GM12878 (cell line): ENCODE data around the gene LMF2. TPM values are rescaled to one million over a fixed set of nuclear protein-coding genes. Genes with fewer than 3 reads are reported as not detected.

ENCODE experiments used
- ATAC-seq: fragments of 200-7000 bp; cut with Tn5 transposase; 3 replicates; pipeline ENCODE4 v1.9.1; 2020; ENCODE audit warnings: mild to moderate bottlenecking, moderate library complexity
- BruUV-seq: library from RNA; stranded (reverse); fragments of 400-500 nt; replicated peaks from 2 replicates; lab custom pipeline; 2021; lab: Mats Ljungman, UMichigan
- CTCF ChIA-PET: fragments of 300-600 bp; sonication (Branson Sonifier 250); formaldehyde crosslinking; extraction: SDS; loops from one replicate; lab custom pipeline; 2021; ENCODE audit warnings: inconsistent platforms; lab: Yijun Ruan, JAX
- POLR2A ChIA-PET: fragments of 350-600 bp; formaldehyde crosslinking; extraction: SDS; loops from one replicate; lab custom pipeline; 2021; ENCODE audit warnings: inconsistent platforms; lab: Charles Lee
- RAD21 ChIA-PET: fragments of 300-600 bp; sonication (Branson Sonifier 250); formaldehyde crosslinking; loops from one replicate; lab custom pipeline; 2023; ENCODE audit warnings: antibody characterized with exemption; ENCODE audit not compliant: unreplicated experiment; lab: Charles Lee
- SMC1A ChIA-PET: fragments of 300-600 bp; sonication (Branson Sonifier 250); formaldehyde crosslinking; loops from one replicate; lab custom pipeline; 2023; ENCODE audit not compliant: unreplicated experiment, uncharacterized antibody; lab: Charles Lee
- DNase-seq: peaks from one replicate; pipeline ENCODE4 v3.0.0-alpha.2; 2011; ENCODE audit warnings: low read depth, low spot score
- FAIRE-seq: peaks from 3 replicates; lab custom pipeline; 2011; peaks lifted over from hg19 to GRCh38; lab: Jason Lieb, UNC
- H2AFZ ChIP-seq: 2 replicates; pipeline ENCODE4 v1.6.0; 2011; ENCODE audit warnings: low read depth, low read length, control low read depth; ENCODE audit not compliant: control insufficient read depth
- H3K27ac ChIP-seq: 2 replicates; pipeline ENCODE4 v1.5.1; 2011; ENCODE audit warnings: control low read depth; ENCODE audit not compliant: control insufficient read depth, insufficient read depth
- H3K27me3 ChIP-seq, 2 experiments: replicated peaks in 1 of 2; 2 replicates each; pipeline versions ENCODE4 v1.6.0 to v1.6.1; 2011; ENCODE audit warnings: low read length in 1 of 2; ENCODE audit not compliant: control insufficient read depth in 2 of 2, insufficient read depth in 2 of 2
- H3K36me3 ChIP-seq, 2 experiments: 2 replicates each; pipeline ENCODE4 v1.5.1; 2011; ENCODE audit warnings: low read length in 1 of 2; ENCODE audit not compliant: control insufficient read depth in 2 of 2, insufficient read depth in 2 of 2
- H3K4me1 ChIP-seq: 2 replicates; pipeline ENCODE4 v1.6.1; 2011; ENCODE audit warnings: mild to moderate bottlenecking, low read length, moderate library complexity, mixed read lengths; ENCODE audit not compliant: control insufficient read depth, insufficient read depth
- H3K4me2 ChIP-seq: 2 replicates; pipeline ENCODE4 v1.6.0; 2011; ENCODE audit warnings: control low read depth; ENCODE audit not compliant: control insufficient read depth, insufficient read depth
- H3K4me3 ChIP-seq: fragments of 200-600 bp; sonication (generic); 2 replicates; pipeline ENCODE4 v1.5.1; 2016
- H3K79me2 ChIP-seq: 2 replicates; pipeline ENCODE4 v1.6.0; 2011; ENCODE audit warnings: low read length; ENCODE audit not compliant: control insufficient read depth, insufficient read depth
- H3K9ac ChIP-seq: 2 replicates; pipeline ENCODE4 v1.8.0; 2011; ENCODE audit warnings: low read length, control low read depth, mixed read lengths; ENCODE audit not compliant: control insufficient read depth, insufficient read depth
- H3K9me3 ChIP-seq: replicated peaks from 3 replicates; pipeline ENCODE4 v1.5.1; 2011; ENCODE audit warnings: mild to moderate bottlenecking, low read length; ENCODE audit not compliant: control insufficient read depth, insufficient read depth
- H4K20me1 ChIP-seq: 2 replicates; pipeline ENCODE4 v1.6.0; 2011; ENCODE audit not compliant: control insufficient read depth, insufficient read depth
- ATF2 ChIP-seq: IDR thresholded peaks from 2 replicates; pipeline ENCODE4 v1.6.1; 2012; ENCODE audit warnings: low read length, inconsistent platforms
- SIN3A ChIP-seq: IDR thresholded peaks from 2 replicates; pipeline ENCODE4 v1.6.1; 2012; ENCODE audit warnings: low read depth, low read length, improper control_type of control experiment
- SUZ12 ChIP-seq: fragments of 200-600 bp; sonication (generic); IDR thresholded peaks from one replicate; pipeline ENCODE4 v1.6.1; 2018; ENCODE audit warnings: antibody characterized with exemption, mild to moderate bottlenecking; ENCODE audit not compliant: unreplicated experiment
- ZBTB33 ChIP-seq: fragments of 450-650 bp; IDR thresholded peaks from 2 replicates; pipeline ENCODE4 v1.6.1; 2017; ENCODE audit warnings: mild to moderate bottlenecking
- WGBS: methylation state at CpG from one replicate; pipeline ENCODE4 v1.1.6; 2016; ENCODE audit warnings: low lambda C conversion rate; ENCODE audit not compliant: insufficient replicate concordance, insufficient coverage; ENCODE audit errors: missing lambda C conversion rate; 5-methylcytosine and 5-hydroxymethylcytosine counted together
- in situ Hi-C: fragments of 300-500 bp; cut with MboI; formaldehyde crosslinking; loops from 9 replicates; pipeline ENCODE4 v1.14.3; 2018; ENCODE audit warnings: mixed read lengths
- intact Hi-C: fragments of 100-400 bp; cut with micrococcal nuclease; formaldehyde crosslinking; loops from one replicate; pipeline ENCODE4 v1.14.2; 2022; ENCODE audit not compliant: unreplicated experiment
- polyA plus RNA-seq, 11 experiments: library from polyadenylated mRNA; depleted of rRNA in 4 of 11; unstranded in 6 of 11; stranded (reverse) in 5 of 11; fragments of >200 nt; fragmentation: Nextera tagmentation in 4 of 11; fragmentation: Illumina TruSeq in 1 of 11; extraction: Ambion mirVana in 4 of 11; extraction: Trizol in 1 of 11; gene quantifications; 1 replicate in 1 of 11; 2 replicates in 10 of 11; pipeline versions ENCODE4 v1.2.1 to v1.2.3, GENCODE V29; 2011 to 2016; ENCODE audit warnings: inconsistent platforms in 2 of 11, missing spikeins in 2 of 11, low read depth in 1 of 11
- total RNA-seq, 4 experiments: library from RNA; depleted of rRNA in 3 of 4; stranded (reverse); fragments of >200 nt in 3 of 4; fragmentation: Illumina TruSeq in 1 of 4; extraction: Trizol in 1 of 4; gene quantifications; 2 replicates each; pipeline versions ENCODE4 v1.2.1 to v1.2.3, GENCODE V29; 2013 to 2021

Gene LMF2
- total and polyA plus RNA-seq, 10 of the 15 experiments (the other 5 are each of a cell fraction or from before 2014, with no cell fraction given) = 0.08 to 57.5 (median 21.2) TPM

GRCh38 chr22:50481440-50482106, 25.9 kb downstream of the LMF2 start, which contains the start of gene ADM2 (continued):
- TF ChIP-seq ATF2 = no peak
- TF ChIP-seq SIN3A = no peak

GRCh38 chr22:50481045-50481439, 26.5 kb downstream of the LMF2 start:
- H3K9ac ChIP-seq = no peak overlapping the region
- no peak for TF ChIP-seq ZBTB33
- peak; percentile 24 for TF ChIP-seq SUZ12
- H3K27me3 ChIP-seq = peaks cover 0 to 3% of the 10 kb centered on the region in 2 experiments; a peak in 2 of 4 replicates
- no peaks in the 10 kb centered on the region for H4K20me1 ChIP-seq
- no peaks in the 10 kb centered on the region for H3K79me2 ChIP-seq
- CTCF ChIA-PET = no interaction called here
- in situ Hi-C loops (no loop called here), intact Hi-C loops (no loop called here)
- POLR2A ChIA-PET = interaction anchor here (1.9 kb wide), 1 partner anchor 12 kb away, joined by 7 read pairs; no protein-coding TSS in a partner anchor
- no TSS peak for BruUV-seq
- DNase-seq (no peak), FAIRE-seq (no peak), ATAC-seq (no peak)
- H2AFZ ChIP-seq = peak overlapping the region; percentile 65
- H3K9me3 ChIP-seq = no peaks in the 10 kb centered on the region
- H3K4me1 ChIP-seq = no peaks in the 10 kb centered on the region
- H3K4me2 ChIP-seq = peak overlapping the region; percentile 59; the same call in 1 of the 2 replicates
- 14% methylated on average over 39 of the region's 45 CpGs for WGBS
- no peaks in the 10 kb centered on the region for H3K36me3 ChIP-seq
- RAD21 ChIA-PET = no interaction called here
- H3K4me3 ChIP-seq = peak overlapping the region; percentile 55; the same call in 1 of the 2 replicates
- no peak overlapping the region for H3K27ac ChIP-seq
- SMC1A ChIA-PET = no interaction called here
